HG03460 (cell line): ENCODE data around the gene DPP6.

Source experiments
- ATAC-seq: cut with Tn5 transposase; IDR thresholded peaks from one replicate; pipeline ENCODE4 v1.9.1; 2021; ENCODE audit not compliant: unreplicated experiment

The DPP6 gene

GRCh38 chr7:154390961-154391360 is 338.8 kb downstream of the DPP6 start:
- ATAC-seq = no peak

GRCh38 chr7:154394804-154395203 is 342.6 kb downstream of the DPP6 start:
- no peak for ATAC-seq

- ATAC-seq = no peak
These were observed 354.1 kb downstream of the DPP6 start for GRCh38 chr7:154406312-154406711.

- ATAC-seq = no peak
These were observed 357.6 kb downstream of the DPP6 start for GRCh38 chr7:154409703-154410311.

GRCh38 chr7:154412105-154412504 is 359.9 kb downstream of the DPP6 start:
- no peak for ATAC-seq

- no peak for ATAC-seq
These were observed 363.7 kb downstream of the DPP6 start for GRCh38 chr7:154415709-154416399.

- no peak for ATAC-seq
These were observed 364.5 kb downstream of the DPP6 start for GRCh38 chr7:154416714-154417113.

- ATAC-seq = no peak
These were observed 367.1 kb downstream of the DPP6 start for GRCh38 chr7:154419344-154419743.

GRCh38 chr7:154423231-154423630 is 371.0 kb downstream of the DPP6 start:
- ATAC-seq = no peak

GRCh38 chr7:154424350-154424749 is 372.2 kb downstream of the DPP6 start:
- ATAC-seq = no peak

GRCh38 chr7:154425271-154425670 is 373.1 kb downstream of the DPP6 start:
- no peak for ATAC-seq

- no peak for ATAC-seq
These were observed 374.6 kb downstream of the DPP6 start for GRCh38 chr7:154426778-154427177.

- ATAC-seq = no peak
These were observed 375.3 kb downstream of the DPP6 start for GRCh38 chr7:154427533-154427932.

GRCh38 chr7:154429666-154430404 is 377.6 kb downstream of the DPP6 start:
- no peak for ATAC-seq

- ATAC-seq = no peak
These were observed 378.4 kb downstream of the DPP6 start for GRCh38 chr7:154430640-154431039.

- no peak for ATAC-seq
These were observed 378.8 kb downstream of the DPP6 start for GRCh38 chr7:154431045-154431444.

GRCh38 chr7:154433632-154434598 is 381.7 kb downstream of the DPP6 start:
- ATAC-seq = no peak

GRCh38 chr7:154436560-154436959 is 384.4 kb downstream of the DPP6 start:
- no peak for ATAC-seq

GRCh38 chr7:154437234-154437633 is 385.0 kb downstream of the DPP6 start:
- no peak for ATAC-seq

- no peak for ATAC-seq
These were observed 386.6 kb downstream of the DPP6 start for GRCh38 chr7:154438571-154439367.
